Hematopoietic multipotent progenitor cell treated with erythropoietin and hydrocortisone succinate and interleukin-3 and kit ligand, for 4 days (in vitro differentiated cells): ENCODE data around the gene ARHGAP10.
"Not testable (repeated sequence)": the region's sequence is repeated elsewhere in the genome, so short reads cannot be mapped to it uniquely, and the experiment has no call there.

ENCODE experiments used
- DNase-seq: peaks from one replicate; pipeline ENCODE4 v3.0.0-alpha.2; 2015

The ARHGAP10 gene

DNA sequence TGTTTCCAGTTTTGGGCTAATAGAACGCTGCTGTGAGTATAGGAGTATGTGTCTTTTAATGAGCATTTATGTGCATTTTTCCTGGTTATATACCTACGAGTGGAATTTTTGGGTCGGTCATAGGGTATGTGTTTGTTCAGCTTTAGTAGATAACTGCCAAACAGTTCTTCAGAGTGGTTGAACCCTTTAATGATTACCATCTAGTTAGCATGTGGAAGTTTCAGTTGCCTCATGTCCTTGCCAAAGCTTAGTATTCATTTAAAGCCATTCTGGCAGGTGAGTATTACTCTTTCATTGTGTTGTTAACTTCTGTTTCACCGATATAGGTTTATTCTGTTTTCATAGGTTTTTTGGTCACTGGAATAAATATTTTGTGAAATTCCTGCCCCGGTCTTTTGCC lies 229.1 kb downstream of the ARHGAP10 start:
- no peak for DNase-seq

- no peak for DNase-seq
These were observed 232.0 kb downstream of the ARHGAP10 start for GRCh38 chr4:147963839-147964238.

DNA sequence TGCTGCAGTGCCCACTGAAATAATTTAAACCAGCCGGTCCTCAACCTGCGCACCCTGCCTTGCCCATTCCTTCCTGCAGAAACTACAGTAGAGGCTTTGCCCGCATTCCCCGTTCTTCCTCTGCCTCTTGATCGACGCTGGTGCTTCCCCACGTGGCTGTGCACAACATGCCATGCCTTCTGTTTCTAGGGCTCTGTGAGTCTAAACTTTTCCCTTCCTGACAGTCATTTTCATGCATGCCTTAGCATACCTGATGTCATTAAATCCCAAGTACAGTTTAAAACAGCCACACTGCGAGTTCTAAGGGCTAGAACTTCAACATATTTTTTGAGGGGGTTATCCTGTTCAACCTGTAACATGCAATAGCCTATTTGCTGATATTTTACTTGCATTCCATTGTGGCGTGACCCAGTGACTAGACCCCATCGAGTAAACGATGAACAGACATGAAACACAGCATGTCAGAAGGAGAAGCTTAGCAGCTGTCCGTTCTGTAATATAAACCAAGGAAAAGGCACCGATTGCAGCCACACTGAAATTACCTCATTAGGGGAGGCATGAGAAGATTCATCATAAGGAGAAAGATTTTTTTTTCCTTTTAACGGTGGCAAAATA lies 232.5 kb downstream of the ARHGAP10 start:
- no peak for DNase-seq

DNA sequence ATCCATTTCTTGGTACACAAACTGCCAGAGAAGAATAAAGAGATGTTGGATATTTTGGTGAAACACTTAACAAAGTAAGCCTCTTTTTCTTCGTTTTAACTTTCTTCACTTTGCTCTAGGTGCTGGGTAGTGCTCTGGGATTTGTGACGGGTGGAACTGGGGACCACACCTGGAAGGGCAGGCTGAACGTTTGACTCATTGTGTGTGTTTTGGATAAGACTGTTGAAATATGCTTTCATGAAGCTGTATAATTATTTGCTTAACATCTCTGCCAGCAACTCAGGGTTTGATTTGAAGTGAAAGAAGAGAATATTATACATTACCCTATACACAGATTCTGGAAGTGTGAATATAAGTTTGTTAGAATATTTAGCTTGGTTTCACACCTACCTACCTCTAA lies 233.2 kb downstream of the ARHGAP10 start:
- no peak for DNase-seq

DNA sequence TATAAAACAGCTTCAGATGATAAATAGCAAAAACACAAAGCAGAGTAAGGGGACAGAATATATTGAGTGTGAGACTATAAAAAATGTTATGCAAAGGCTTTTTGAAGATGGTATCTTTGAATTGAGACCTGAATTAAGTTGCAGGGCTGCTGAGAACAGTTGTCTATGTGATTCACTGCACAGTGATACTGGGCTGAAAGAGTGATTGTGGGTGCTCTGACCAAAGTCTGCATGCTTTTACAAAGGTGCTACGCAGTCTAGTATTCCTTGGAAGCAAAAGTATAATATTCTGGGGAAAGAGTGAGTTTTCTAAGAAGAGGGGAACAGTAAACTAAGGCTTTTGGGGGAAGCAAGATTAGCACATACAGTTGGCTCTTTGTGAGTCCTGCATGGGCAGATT lies 234.0 kb downstream of the ARHGAP10 start:
- no peak for DNase-seq

DNA sequence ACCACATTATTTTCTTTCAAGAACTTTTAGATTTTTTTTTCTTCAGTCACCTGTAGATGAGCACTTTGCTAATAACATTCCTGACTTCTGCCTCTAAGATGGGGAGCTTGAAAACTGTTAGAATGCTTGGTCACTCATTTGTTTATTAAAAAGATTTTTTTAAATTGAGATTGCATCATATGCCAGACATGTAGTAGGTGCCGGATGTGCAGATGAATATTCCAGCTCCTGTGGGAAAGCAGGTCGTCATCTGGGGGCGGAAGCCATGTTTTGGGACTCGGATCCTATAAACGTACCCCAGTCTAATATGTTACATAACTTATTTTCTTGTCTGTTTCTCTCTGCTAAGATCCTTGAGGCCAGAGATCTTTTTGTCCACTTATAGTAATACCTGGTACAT lies 236.8 kb downstream of the ARHGAP10 start:
- DNase-seq, result no peak

DNA sequence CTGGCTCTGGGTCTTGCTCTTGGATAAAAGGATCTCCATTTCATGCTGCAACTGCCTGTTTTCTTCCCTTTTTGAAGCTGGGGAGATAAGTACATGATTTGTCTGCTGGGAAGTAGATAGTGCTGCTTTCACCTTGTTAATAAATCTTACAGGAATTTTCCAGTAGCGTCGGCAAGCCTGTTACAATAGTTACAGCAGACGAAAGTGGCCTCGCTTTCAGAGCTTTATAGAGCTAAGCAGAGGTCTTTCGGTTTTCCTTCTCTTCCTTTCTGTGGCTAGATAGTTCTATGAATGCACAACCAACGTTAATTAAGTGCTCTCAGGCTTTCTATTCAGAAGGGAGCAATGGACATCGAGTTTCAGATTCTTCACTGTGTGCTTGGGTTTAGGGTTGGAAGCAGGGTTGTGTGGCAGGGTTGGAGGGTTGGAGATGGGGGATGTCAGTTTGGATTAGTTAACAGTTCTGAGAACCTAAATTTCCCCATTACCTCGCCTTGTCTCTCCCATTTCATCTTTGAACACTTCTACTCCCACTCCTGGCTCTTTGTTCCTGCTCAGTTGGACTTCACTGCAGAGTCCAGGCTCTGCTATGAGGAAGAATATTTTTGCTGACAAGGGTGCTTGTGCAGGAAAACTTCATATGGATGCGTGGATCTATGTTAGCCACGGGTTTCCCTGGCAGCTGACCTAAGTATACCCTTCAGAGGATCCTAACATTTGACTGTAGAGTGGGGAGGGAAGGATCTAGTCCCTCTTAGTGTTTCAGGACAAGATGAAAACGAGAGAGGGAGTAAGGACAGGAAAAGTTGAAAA lies 237.9 kb downstream of the ARHGAP10 start:
- no peak for DNase-seq

DNA sequence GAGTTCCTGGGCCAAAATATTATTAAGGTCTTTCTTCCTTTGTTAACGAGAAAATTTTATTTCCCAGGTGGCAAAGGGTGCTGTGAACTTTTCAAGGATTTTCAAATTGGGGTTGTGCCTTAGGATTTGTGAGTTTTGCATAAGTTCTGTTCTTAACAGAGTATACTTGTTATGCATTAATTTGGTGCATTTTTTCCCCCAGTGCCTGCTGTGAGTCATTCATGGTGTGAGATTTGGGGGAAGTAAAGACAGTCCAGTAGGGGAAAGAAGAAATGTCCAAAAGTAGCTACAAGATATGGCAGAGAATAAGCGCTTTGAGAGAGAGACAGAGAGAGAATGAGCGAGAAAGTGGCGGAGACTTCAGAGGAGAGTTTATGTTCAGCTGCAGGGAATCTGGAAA lies 239.2 kb downstream of the ARHGAP10 start:
- DNase-seq, result no peak

GRCh38 chr4:147975325-147975724 lies 243.4 kb downstream of the ARHGAP10 start:
- no peak for DNase-seq

- no peak for DNase-seq
These were observed 244.3 kb downstream of the ARHGAP10 start for GRCh38 chr4:147975933-147976928.

GRCh38 chr4:147980586-147980985 lies 248.7 kb downstream of the ARHGAP10 start:
- no peak for DNase-seq

DNA sequence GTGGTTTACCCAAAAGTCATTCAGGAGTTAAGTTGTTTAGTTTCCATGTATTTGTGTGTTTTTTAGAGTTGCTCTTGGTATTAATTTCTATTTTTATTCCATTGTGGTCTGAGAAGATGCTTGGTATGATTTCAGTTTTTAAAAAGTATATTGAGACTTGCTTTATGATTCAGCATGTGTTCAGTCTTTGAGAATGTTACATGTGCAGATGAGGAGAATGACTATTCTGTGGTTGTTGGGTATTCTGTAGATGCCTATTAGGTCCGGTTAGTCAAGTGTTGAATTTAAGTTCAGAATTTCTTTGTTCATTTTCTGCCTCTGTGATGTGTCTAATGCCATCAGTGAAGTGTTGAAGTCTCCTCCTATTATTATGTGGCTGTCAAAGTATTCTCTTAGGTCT lies 249.4 kb downstream of the ARHGAP10 start:
- DNase-seq, result no peak

- peak; percentile 73 for DNase-seq
These were observed 252.3 kb downstream of the ARHGAP10 start for GRCh38 chr4:147984065-147984777.

DNA sequence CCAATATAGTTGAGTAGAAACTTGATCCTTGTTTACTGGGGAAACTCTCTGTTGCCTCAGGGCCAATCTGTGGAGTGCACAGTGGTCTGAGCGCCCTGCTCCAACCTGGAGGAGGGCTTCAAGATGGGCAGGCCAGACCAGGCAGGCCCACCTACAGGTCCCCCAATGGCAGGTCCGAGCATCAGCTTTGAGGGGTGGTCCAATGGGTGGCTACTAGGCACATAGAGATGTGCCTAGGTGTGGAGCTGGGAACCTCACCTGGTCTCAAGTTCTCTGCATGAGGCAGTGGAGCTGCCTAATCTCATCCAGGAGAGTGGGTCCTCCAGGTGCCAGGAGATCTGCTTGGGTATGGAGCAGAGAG lies 252.9 kb downstream of the ARHGAP10 start:
- DNase-seq, result no peak

GRCh38 chr4:147985376-147985775 lies 253.5 kb downstream of the ARHGAP10 start:
- DNase-seq, result no peak

DNA sequence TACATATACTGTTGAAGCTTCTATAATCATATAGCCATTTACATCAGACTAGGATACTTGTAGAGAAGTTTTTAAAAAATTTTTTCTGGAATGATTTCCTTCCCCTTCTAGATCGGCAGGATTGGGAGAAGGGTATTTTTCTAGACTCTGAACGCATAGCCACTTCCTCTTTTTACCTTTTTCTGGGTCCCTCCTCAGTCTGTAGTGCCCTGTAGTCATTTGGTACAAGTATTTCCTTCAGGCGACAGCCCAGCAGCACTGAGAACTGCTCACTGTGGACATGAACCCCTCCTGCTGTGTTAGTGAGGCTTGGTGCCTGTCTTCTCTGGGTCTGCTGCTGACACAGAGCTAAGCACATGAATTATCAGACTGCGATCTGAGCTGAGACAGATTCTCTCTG lies 255.4 kb downstream of the ARHGAP10 start:
- peak; percentile 30 for DNase-seq

GRCh38 chr4:147991543-147992283 lies 259.8 kb downstream of the ARHGAP10 start:
- no peak for DNase-seq

- no peak for DNase-seq
These were observed 262.2 kb downstream of the ARHGAP10 start for GRCh38 chr4:147994076-147994475.

GRCh38 chr4:147994491-147995385 lies 262.9 kb downstream of the ARHGAP10 start:
- no peak for DNase-seq

DNA sequence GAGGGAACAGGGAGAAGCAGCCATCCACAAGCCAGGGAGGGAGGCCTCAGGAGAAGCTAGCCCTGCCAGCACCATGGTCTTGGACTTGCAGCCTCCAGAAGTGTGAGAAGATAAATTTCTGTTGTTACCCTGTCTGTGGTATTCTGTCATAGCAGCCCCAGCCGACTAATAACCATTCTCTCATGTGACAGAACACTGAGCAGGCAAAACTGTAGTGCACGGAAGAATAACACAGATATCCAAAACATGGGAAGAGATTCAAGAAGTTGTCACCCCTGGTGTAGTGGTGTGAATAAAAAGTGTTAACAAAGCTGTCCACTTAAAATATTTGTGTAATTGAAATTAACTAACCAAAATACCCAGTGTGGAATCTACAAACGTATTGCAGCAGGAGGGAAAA lies 265.0 kb downstream of the ARHGAP10 start:
- DNase-seq, result no peak

GRCh38 chr4:148000038-148000437 lies 268.1 kb downstream of the ARHGAP10 start:
- DNase-seq, result not testable (repeated sequence)
